GM06990 (cell line): ENCODE measurements around the gene CACNA2D2.

Source experiments
- DNase-seq: peaks from one replicate; pipeline ENCODE4 v3.0.0-alpha.2; 2011; ENCODE audit not compliant: insufficient read length; ENCODE audit errors: extremely low read depth
- H3K27me3 ChIP-seq: replicated peaks from 2 replicates; pipeline ENCODE4 v1.6.0; 2011; ENCODE audit warnings: low read length; ENCODE audit not compliant: control insufficient read depth, insufficient read depth
- H3K36me3 ChIP-seq: 2 replicates; pipeline ENCODE4 v1.5.1; 2011; ENCODE audit warnings: low read length; ENCODE audit not compliant: control insufficient read depth, insufficient read depth
- H3K4me3 ChIP-seq: replicated peaks from 2 replicates; pipeline ENCODE4 v1.5.1; 2011; ENCODE audit warnings: low read depth, mild to moderate bottlenecking, control low read depth, low read length
- TF ChIP-seq, protein P1 (sequence below): IDR thresholded peaks from 2 replicates; pipeline ENCODE4 v1.5.1; 2011; ENCODE audit warnings: low read length, control low read depth, mild to moderate bottlenecking, inconsistent platforms; ENCODE audit not compliant: insufficient read depth, poor library complexity, severe bottlenecking

CACNA2D2 gene

GRCh38 chr3:50536471-50537180 is 33.2 kb upstream of the CACNA2D2 start:
- no peak overlapping the region for H3K4me3 ChIP-seq
- TF ChIP-seq, protein P1, sequence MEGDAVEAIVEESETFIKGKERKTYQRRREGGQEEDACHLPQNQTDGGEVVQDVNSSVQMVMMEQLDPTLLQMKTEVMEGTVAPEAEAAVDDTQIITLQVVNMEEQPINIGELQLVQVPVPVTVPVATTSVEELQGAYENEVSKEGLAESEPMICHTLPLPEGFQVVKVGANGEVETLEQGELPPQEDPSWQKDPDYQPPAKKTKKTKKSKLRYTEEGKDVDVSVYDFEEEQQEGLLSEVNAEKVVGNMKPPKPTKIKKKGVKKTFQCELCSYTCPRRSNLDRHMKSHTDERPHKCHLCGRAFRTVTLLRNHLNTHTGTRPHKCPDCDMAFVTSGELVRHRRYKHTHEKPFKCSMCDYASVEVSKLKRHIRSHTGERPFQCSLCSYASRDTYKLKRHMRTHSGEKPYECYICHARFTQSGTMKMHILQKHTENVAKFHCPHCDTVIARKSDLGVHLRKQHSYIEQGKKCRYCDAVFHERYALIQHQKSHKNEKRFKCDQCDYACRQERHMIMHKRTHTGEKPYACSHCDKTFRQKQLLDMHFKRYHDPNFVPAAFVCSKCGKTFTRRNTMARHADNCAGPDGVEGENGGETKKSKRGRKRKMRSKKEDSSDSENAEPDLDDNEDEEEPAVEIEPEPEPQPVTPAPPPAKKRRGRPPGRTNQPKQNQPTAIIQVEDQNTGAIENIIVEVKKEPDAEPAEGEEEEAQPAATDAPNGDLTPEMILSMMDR: no peak
- DNase-seq: no peak
- no peaks in the 10 kb centered on the region for H3K36me3 ChIP-seq
- peaks cover 1% of the 10 kb centered on the region for H3K27me3 ChIP-seq

DNA sequence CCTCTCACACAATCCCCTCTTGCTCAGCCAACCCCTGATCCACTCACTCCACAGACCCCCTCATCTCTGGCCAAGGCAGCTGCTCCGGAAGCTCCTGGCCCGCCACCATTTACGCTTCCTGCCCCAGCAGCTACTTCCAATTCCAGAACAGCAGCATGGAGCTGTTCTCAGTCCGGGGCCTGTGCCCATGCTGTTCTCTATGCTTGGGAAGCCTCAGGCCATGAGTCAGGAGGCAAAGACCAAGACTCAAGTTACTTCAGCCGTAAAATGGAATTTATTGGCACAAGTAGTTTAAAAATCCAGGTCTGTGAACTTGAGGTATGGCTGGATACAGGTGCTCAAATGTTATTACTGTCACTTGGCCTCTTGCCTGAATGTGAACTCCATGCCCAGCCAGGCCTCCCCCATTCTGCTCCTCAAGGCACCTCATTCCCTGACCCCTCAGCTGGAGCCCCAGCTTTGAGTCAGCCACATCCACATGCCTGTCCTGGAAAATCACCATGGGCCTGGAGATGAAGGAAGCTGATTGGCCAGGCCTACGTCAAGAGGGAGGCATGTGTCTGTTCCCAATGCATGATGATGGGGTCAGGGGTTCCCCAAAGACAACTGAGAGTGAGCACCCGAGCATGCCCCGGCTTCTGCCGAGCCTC is 31.4 kb upstream of the CACNA2D2 start:
- Histone ChIP-seq H3K36me3 (no peaks in the 10 kb centered on the region), H3K27me3 (peaks cover 4% of the 10 kb centered on the region), H3K4me3 (no peak overlapping the region)
- no peak for DNase-seq
- TF ChIP-seq, protein P1: no peak

- TF ChIP-seq, protein P1: no peak
- no peak for DNase-seq
- H3K4me3 ChIP-seq: no peak overlapping the region
- H3K36me3 ChIP-seq: no peaks in the 10 kb centered on the region
- peaks cover 4% of the 10 kb centered on the region for H3K27me3 ChIP-seq
Observed at GRCh38 chr3:50533807-50534461, 30.5 kb upstream of the CACNA2D2 start.

DNA sequence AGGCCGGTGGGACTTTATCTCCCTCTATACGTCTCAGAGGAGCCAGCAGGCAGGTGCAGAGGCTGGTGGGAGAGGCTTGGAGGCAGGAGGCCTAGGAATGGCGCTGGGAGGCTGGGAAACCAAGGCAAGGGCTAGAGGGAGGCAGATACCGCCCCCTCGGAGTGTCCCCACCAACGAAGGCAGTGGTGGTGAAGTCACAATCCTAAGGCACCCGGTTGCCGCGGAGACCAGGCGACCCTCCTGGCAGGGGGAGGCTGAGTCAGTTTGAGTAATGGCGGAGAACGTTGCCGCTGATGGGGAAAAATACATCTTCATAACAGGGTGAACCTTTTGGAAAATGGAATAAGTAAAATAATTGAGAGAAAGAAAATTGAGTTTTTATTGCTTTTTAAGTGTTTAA is 29.9 kb upstream of the CACNA2D2 start:
- TF ChIP-seq, protein P1: no peak
- H3K36me3 ChIP-seq: no peaks in the 10 kb centered on the region
- DNase-seq: no peak
- H3K4me3 ChIP-seq: no peak overlapping the region
- peaks cover 4% of the 10 kb centered on the region for H3K27me3 ChIP-seq

DNA sequence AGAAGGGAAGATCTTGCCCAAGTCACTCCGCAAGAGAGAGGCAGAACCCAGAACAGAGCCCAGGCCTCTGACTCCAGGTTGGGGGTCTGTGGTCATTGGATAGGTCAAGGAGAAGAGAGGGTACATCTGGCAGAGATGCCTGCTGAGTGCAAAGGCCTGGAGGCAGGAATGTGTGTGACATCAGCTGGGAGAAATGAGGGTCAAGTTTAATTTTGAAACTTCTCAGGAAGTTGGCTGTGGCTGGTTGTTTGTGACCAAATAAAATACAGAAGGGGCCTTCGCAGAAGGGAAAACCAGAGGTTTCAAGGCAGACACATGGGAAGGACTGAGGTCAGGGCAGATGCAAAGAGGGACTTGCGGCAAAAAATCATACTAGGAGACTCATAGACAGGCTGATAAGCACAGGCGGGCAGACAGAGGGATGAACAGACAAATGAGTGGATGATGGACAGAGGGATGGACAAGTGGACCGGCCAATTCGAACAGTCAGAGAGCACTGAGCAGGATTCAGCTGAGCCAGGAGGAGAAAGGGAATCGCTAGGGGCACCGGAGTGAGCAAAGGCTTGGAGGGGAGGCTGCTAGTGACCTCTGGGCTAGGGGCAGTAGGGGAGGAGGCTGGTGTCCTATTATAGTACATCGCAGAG is 28.8 kb upstream of the CACNA2D2 start:
- peaks cover 4% of the 10 kb centered on the region for H3K27me3 ChIP-seq
- H3K36me3 ChIP-seq: no peaks in the 10 kb centered on the region
- no peak overlapping the region for H3K4me3 ChIP-seq
- TF ChIP-seq, protein P1: no peak
- DNase-seq: no peak
